HepG2 (cell line): ENCODE data around the gene ELL. TPM values are rescaled to one million over a fixed set of nuclear protein-coding genes. Genes with fewer than 3 reads are reported as not detected.

Experiments used
- AHR ChIP-seq: IDR thresholded peaks from 2 replicates; pipeline ENCODE4 v1.6.1; 2018; ENCODE audit warnings: missing genetic modification reagents, missing compliant biosample characterization
- ATF1 ChIP-seq: IDR thresholded peaks from 2 replicates; pipeline ENCODE4 v1.6.1; 2016; ENCODE audit warnings: mild to moderate bottlenecking, control low read depth
- CCDC6 ChIP-seq: sonication (generic); formaldehyde crosslinking; IDR thresholded peaks from 2 replicates; pipeline ENCODE4 v1.8.1; 2022; ENCODE audit warnings: mild to moderate bottlenecking, missing genetic modification reagents, moderate library complexity
- DMTF1 ChIP-seq: sonication (generic); formaldehyde crosslinking; IDR thresholded peaks from 2 replicates; pipeline ENCODE4 v1.4.0; 2020; ENCODE audit warnings: mild to moderate bottlenecking, missing genetic modification reagents
- FOXK1 ChIP-seq: sonication (generic); formaldehyde crosslinking; IDR thresholded peaks from 2 replicates; pipeline ENCODE4 v1.4.0; 2020; ENCODE audit warnings: low read depth, missing genetic modification reagents, borderline replicate concordance
- HNRNPH1 ChIP-seq: fragments of 200-400 bp; formaldehyde crosslinking; optimal IDR thresholded peaks from 2 replicates; pipeline ENCODE3; 2017; ENCODE audit warnings: mild to moderate bottlenecking, low read depth, low read length
- IKZF1 ChIP-seq: fragments of 450-650 bp; IDR thresholded peaks from 2 replicates; pipeline ENCODE4 v1.7.1; 2016
- MAZ ChIP-seq, 2 experiments: sonication (generic) in 1 of 2; formaldehyde crosslinking in 1 of 2; IDR thresholded peaks; 2 replicates each; pipeline versions ENCODE4 v1.5.0 to v1.6.1; 2012 to 2020; ENCODE audit warnings: low read depth in 2 of 2, mild to moderate bottlenecking in 2 of 2, borderline replicate concordance in 1 of 2, improper control_type of control experiment in 1 of 2, low read length in 1 of 2, missing genetic modification reagents in 1 of 2, moderate library complexity in 1 of 2
- NFYC ChIP-seq: IDR thresholded peaks from 2 replicates; pipeline ENCODE4 v1.6.1; 2016; ENCODE audit warnings: missing genetic modification reagents, missing compliant biosample characterization
- ONECUT2 ChIP-seq: sonication (generic); formaldehyde crosslinking; IDR thresholded peaks from 2 replicates; pipeline ENCODE4 v1.4.0; 2020; ENCODE audit warnings: missing genetic modification reagents
- PRDM10 ChIP-seq: sonication (generic); formaldehyde crosslinking; IDR thresholded peaks from 2 replicates; pipeline ENCODE4 v1.4.0; 2020; ENCODE audit warnings: low read depth, missing genetic modification reagents
- SIX1 ChIP-seq: sonication (generic); formaldehyde crosslinking; IDR thresholded peaks from 2 replicates; pipeline ENCODE4 v1.4.0; 2020; ENCODE audit warnings: missing genetic modification reagents, borderline replicate concordance
- SRSF1 ChIP-seq: fragments of 200-400 bp; formaldehyde crosslinking; optimal IDR thresholded peaks from 2 replicates; pipeline ENCODE3; 2017; ENCODE audit warnings: mild to moderate bottlenecking, low read depth, low read length, moderate library complexity
- TGIF2 ChIP-seq: IDR thresholded peaks from 2 replicates; pipeline ENCODE4 v1.6.1; 2016; ENCODE audit warnings: control low read depth, missing compliant biosample characterization
- ZFYVE20 ChIP-seq: sonication (generic); formaldehyde crosslinking; IDR thresholded peaks from 2 replicates; pipeline ENCODE4 v1.8.0; 2023; ENCODE audit warnings: low read depth, mild to moderate bottlenecking, moderate library complexity, missing genetic modification reagents, borderline replicate concordance
- ZMAT3 ChIP-seq: sonication (generic); formaldehyde crosslinking; conservative IDR thresholded peaks from 2 replicates; pipeline ENCODE4 v1.7.0; 2021; ENCODE audit warnings: missing genetic modification reagents
- ZNF180 ChIP-seq: sonication (generic); formaldehyde crosslinking; IDR thresholded peaks from 2 replicates; pipeline ENCODE4 v1.4.0; 2020; ENCODE audit warnings: low read depth, missing genetic modification reagents, borderline replicate concordance
- ZNF253 ChIP-seq: sonication (generic); formaldehyde crosslinking; IDR thresholded peaks from 2 replicates; pipeline ENCODE4 v1.8.0; 2022; ENCODE audit warnings: mild to moderate bottlenecking, missing genetic modification reagents, borderline replicate concordance
- ZNF296 ChIP-seq: sonication (generic); formaldehyde crosslinking; conservative IDR thresholded peaks from 2 replicates; pipeline ENCODE4 v1.5.0; 2020; ENCODE audit warnings: mild to moderate bottlenecking, missing genetic modification reagents
- ZNF512B ChIP-seq: sonication (generic); formaldehyde crosslinking; IDR thresholded peaks from 2 replicates; pipeline ENCODE4 v1.5.1; 2020; ENCODE audit warnings: missing genetic modification reagents, mild to moderate bottlenecking, borderline replicate concordance
- ZNF782 ChIP-seq: sonication (generic); formaldehyde crosslinking; IDR thresholded peaks from 2 replicates; pipeline ENCODE4 v1.4.0; 2020; ENCODE audit warnings: missing genetic modification reagents, mild to moderate bottlenecking, borderline replicate concordance
- polyA plus RNA-seq, 8 experiments: library from polyadenylated mRNA; depleted of rRNA in 3 of 8; stranded (reverse) in 7 of 8; unstranded in 1 of 8; fragments of >200 nt; fragmentation: Illumina TruSeq in 4 of 8; extraction: Trizol in 4 of 8; gene quantifications; 2 replicates each; pipeline versions ENCODE4 v1.2.1 to v1.2.3, GENCODE V29; 2011 to 2016; ENCODE audit warnings: low read depth in 4 of 8, missing spikeins in 1 of 8, mixed read lengths in 1 of 8; ENCODE audit not compliant: insufficient read depth in 1 of 8
- total RNA-seq, 5 experiments: library from RNA; depleted of rRNA; stranded (reverse); fragments of >200 nt; fragmentation: Illumina TruSeq; extraction: Trizol; gene quantifications; 2 replicates each; pipeline ENCODE4 v1.2.3, GENCODE V29; 2016; ENCODE audit warnings: low read depth in 1 of 5

Gene ELL
- total and polyA plus RNA-seq, 2 of the 13 experiments (the other 11 are each of a cell fraction or from before 2014, with no cell fraction given): 3.7 to 5.4 TPM

- TF ChIP-seq DMTF1 (CRISPR knock-in tag) (no peak), ZFYVE20 (no peak), ZNF180 (CRISPR knock-in tag) (no peak), SRSF1 (peak; percentile 13), TGIF2 (CRISPR knock-in tag) (peak; percentile 66; the same call in 1 of the 2 replicates), ZMAT3 (CRISPR knock-in tag) (no peak), ATF1 (no peak), MAZ (IDR thresholded peaks at IDR 0.05; ENCODE audit: borderline replicate concordance, low read depth, low read length) (peak; percentile 93), MAZ (CRISPR knock-in tag; IDR thresholded peaks at IDR 0.05; ENCODE audit: low read depth) (peak; percentile 59; the same call in 1 of the 2 replicates), SIX1 (CRISPR knock-in tag) (no peak), PRDM10 (CRISPR knock-in tag) (no peak), HNRNPH1 (no peak), ONECUT2 (no peak), ZNF782 (CRISPR knock-in tag) (no peak), NFYC (CRISPR knock-in tag) (no peak), ZNF253 (CRISPR knock-in tag) (no peak), ZNF296 (CRISPR knock-in tag) (no peak), IKZF1 (no peak), CCDC6 (CRISPR knock-in tag) (no peak), AHR (CRISPR knock-in tag) (no peak), ZNF512B (CRISPR knock-in tag) (no peak), FOXK1 (CRISPR knock-in tag) (no peak; the same call in 1 of the 2 replicates)
Measured at GRCh38 chr19:18416778-18417249, 105.1 kb downstream of the ELL start (continued).
